ENCODE measurements around the gene RTKN2.
"Not testable (repeated sequence)": the region's sequence is repeated elsewhere in the genome, so short reads cannot be mapped to it uniquely, and the experiment has no call there.

Gene RTKN2, protein sequence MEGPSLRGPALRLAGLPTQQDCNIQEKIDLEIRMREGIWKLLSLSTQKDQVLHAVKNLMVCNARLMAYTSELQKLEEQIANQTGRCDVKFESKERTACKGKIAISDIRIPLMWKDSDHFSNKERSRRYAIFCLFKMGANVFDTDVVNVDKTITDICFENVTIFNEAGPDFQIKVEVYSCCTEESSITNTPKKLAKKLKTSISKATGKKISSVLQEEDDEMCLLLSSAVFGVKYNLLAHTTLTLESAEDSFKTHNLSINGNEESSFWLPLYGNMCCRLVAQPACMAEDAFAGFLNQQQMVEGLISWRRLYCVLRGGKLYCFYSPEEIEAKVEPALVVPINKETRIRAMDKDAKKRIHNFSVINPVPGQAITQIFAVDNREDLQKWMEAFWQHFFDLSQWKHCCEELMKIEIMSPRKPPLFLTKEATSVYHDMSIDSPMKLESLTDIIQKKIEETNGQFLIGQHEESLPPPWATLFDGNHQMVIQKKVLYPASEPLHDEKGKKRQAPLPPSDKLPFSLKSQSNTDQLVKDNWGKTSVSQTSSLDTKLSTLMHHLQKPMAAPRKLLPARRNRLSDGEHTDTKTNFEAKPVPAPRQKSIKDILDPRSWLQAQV

DNA sequence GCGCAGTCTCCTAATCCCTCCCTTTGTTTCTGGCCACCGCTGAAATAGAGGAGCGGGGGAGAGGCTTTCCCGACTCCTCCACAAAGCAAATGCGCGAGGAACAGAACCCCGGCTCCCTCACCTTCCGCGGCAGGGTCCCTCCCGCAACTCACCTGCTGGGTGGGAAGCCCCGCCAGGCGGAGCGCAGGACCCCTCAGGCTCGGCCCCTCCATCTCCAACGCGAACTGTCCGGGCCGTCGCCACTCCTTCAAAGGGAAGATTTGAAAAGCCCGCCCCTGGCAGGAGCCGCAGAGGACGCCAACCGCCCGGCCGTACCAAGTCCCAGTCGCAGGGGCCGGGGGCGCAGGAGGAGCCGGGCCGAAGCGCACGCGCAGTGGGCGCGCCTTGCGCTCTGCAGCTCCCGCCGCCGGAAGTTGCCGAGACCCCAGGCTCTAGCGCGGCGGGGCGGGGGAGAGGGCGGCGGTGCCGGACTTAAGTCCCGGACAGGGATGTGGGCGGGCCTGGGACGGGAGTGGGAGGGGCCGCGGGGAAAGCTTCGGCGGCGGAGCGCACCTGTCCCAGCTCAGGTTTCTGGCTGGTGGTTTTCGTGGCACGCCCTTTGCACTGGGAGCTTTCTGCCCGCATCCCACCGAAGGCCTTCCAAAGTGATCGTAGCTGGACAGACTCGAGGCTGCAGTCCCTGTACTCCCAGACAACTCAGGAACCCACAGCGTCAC, at the start of gene RTKN2:
TSS of gene RTKN2 (minus strand) at position 446 of the 716 bp plus-strand sequence. CDS start at position 212, 234 bp downstream.
- peak; percentile 64 for DNase-seq (ENCODE audit: low read depth, low spot score)

DNA sequence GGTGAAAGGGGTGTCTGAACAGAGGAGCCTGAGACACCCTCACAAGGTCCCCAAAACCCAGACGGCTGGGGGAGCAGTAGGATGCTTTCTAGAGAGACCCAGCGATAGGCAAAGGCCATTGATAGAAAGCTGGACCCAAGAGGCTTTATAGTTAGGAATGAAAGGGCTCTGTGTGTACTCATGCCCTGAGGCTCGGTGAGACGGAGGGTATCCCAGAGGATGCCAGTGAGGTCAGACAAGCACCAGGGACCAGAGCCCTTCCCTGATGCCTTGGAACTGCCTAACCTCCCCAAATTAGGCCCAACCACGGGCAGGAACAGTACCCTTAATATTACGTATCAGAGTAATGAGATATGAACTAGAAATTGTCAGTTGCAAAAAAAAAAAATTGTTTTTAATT, 48.6 kb upstream of the RTKN2 start:
- DNase-seq (ENCODE audit: low read depth, low spot score), result no peak

DNA sequence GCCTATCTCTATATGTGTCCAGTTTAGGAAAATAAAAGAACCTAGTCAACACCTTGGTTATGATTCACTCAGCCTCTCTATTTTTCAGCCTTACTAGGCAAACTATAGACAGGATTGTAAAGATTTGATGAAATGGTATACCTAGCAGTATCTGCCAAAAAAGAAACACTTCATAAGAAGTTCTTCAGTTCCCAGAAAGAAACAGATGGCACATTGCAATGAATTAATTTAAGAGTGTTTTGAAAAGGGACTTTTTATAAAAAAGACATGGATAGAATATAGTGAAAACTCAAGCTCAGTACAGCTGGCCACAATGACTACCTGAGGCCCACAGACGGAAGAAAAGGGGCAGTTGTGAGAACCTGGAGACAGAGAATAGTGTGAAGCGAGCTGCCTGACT, 40.6 kb upstream of the RTKN2 start:
- no peak for DNase-seq (ENCODE audit: low read depth, low spot score)

- no peak for DNase-seq (ENCODE audit: low read depth, low spot score)
Measured at GRCh38 chr10:62308101-62308500, 39.5 kb upstream of the RTKN2 start.

DNA sequence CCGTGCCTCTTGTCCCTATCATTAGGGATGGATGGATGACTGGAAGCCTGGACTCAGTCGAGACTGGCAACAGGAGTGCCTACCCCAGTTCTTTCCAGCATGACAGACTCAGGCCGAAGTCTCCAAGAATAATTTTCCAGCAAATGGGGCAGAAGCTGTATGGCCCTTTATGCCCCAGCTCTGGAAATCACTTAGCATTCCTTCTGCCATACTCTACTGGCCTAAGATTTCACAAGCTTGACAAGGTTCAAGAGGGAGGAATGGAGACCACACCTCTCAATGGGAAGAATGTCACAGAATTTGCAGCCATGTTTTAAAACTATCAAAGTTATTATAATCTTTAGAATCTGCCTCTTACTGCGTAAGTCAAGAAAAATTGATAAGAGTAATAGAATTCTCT, 39.0 kb upstream of the RTKN2 start:
- DNase-seq (ENCODE audit: low read depth, low spot score), result no peak

GRCh38 chr10:62306663-62307062, 38.0 kb upstream of the RTKN2 start:
- DNase-seq (ENCODE audit: low read depth, low spot score), result no peak

- no peak for DNase-seq (ENCODE audit: low read depth, low spot score)
Measured at GRCh38 chr10:62305813-62306212, 37.2 kb upstream of the RTKN2 start.

DNA sequence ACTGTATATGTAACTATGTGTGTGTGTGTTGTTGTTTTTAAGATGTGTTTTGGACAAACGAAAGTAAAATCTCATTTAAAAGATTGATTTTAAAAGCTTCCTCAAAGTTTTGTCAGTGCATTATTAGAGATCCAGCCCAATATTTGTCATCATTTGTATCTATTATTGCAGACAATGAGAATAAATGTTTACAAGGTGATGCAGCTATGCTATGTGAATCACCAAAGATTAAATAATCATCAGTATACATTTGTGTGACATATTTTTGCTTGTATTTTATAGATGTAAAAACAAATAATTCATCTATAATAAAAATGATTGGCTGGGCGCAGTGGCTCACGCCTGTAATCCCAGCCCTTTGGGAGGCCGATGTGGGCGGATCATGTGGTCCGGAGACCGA, 35.3 kb upstream of the RTKN2 start:
- DNase-seq (ENCODE audit: low read depth, low spot score), result no peak

- DNase-seq (ENCODE audit: low read depth, low spot score), result no peak
Measured at GRCh38 chr10:62302760-62303159, 34.1 kb upstream of the RTKN2 start.

- DNase-seq (ENCODE audit: low read depth, low spot score), result no peak
Measured at GRCh38 chr10:62297857-62298256, 29.2 kb upstream of the RTKN2 start.

DNA sequence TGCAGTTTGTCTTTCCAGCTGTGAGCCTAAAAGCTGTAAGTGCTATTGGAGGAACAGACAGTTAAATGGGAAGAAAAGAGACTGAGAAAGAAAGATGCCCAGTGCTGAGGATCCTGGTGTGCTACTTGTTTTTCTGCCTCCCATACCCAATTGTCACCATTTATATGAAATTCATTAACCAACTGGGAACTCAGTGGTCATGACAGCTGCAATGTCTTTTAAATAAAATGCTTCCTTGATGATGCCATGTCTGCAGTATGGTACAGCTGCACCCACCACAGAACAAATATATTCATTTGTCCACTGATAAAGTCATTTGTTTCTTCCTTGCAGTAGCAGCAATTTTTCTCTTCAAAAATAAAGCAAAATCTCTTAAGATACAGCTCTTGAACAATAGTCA, 15.6 kb upstream of the RTKN2 start:
- DNase-seq (ENCODE audit: low read depth, low spot score), result no peak

GRCh38 chr10:62281348-62281747, 12.7 kb upstream of the RTKN2 start:
- DNase-seq (ENCODE audit: low read depth, low spot score), result not testable (repeated sequence)

- DNase-seq (ENCODE audit: low read depth, low spot score), result not testable (repeated sequence)
Measured at GRCh38 chr10:62280392-62280791, 11.7 kb upstream of the RTKN2 start.

DNA sequence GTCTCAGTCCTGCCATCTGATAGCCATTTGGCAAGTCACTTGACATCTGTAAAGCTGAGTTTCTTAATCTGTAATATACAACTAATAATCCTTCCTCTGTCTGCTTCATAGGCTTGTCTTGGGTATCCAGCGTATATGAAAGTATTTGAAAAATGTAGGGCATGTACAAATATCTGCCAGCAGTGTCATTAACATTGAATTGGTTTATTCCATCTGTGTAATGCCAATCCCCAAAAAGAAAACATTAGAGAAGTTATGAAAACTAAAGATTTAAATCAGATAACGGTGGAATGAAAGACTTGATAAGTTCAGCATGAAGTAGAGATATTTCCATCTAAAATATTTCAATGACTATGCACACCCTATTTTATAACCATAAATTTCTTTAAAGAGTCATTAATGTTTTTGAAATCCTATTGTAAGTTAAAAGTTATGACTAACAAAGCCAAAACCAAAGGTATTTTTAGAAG, 9.8 kb upstream of the RTKN2 start:
- no peak for DNase-seq (ENCODE audit: low read depth, low spot score)

- DNase-seq (ENCODE audit: low read depth, low spot score), result no peak
Measured at GRCh38 chr10:62277971-62278370, 9.3 kb upstream of the RTKN2 start.

DNA sequence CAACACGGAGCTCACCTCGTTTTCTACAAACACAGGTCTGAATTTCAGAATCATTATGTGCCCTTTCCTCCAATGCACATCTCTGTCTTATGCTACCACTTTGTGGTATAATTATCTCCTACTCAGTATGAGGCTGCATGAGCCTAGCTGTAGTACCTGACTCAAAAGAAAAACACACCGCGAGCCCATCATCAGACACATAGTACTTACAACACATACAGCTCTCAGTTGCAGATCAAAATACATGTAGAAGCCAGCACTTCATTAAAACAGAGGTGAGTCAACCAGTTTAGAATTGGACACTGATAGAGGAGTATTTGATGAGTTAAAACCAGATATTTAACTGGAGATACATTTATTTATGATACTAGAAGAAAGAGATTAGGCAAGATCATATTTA, 1.4 kb upstream of the RTKN2 start:
- no peak for DNase-seq (ENCODE audit: low read depth, low spot score)

GRCh38 chr10:62268027-62268398, 631 bp downstream of the RTKN2 start:
- DNase-seq (ENCODE audit: low read depth, low spot score), result no peak

- DNase-seq (ENCODE audit: low read depth, low spot score), result no peak
Measured at GRCh38 chr10:62266611-62267010, 2.0 kb downstream of the RTKN2 start.

DNA sequence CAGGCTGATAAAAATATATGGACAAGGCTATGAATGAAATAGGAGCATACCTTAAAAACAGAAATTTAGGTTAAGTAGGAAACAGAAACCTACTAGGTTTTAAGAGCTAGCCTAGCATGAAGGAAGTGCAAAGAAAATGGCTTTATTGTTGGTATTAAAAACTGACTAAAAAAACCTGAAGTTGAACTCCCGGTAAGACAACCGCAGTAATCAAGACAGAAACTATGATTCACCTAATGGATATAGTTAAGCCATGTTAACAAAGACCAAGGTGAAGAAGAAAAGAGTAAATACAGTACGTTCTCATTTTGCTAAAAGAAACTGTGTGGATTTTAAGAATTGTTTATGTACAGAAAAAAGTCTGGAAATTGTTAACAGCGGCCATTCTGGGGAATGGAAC, 2.5 kb downstream of the RTKN2 start:
- no peak for DNase-seq (ENCODE audit: low read depth, low spot score)

DNA sequence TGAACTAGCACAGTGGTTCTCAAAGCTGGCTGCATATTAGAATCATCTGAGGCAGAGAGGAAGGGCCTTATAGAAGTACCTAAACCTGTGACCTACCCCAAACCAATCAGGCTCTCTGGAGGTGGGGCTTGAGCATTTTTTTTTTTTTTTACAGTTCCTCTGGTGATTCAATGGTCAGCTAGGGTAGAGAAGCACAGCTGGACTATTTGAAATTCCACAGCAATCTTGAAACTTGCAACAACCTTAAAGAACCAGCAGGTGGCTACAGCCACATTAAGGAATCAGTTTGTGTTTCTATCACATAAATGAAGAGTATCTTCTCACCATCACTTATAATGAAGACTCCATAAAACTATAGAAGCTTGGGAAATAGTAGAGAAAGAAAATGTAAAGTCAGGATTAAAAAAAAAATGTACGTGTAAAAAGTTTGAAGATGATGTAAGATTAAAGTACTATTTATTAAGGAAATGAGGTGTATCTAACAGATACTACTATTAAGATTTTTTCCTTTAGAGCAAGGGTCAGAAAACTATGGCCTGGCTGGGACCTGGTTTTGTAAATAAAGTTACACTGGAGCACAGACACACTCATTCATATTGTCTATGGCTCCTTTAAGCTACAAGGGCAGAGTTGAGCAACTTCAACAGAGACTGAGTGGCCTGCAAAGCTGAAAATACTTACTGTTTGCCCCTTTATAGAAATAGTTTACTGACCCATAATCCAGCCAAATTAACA, 3.8 kb downstream of the RTKN2 start:
- peak; percentile 56 for DNase-seq (ENCODE audit: low read depth, low spot score)

DNA sequence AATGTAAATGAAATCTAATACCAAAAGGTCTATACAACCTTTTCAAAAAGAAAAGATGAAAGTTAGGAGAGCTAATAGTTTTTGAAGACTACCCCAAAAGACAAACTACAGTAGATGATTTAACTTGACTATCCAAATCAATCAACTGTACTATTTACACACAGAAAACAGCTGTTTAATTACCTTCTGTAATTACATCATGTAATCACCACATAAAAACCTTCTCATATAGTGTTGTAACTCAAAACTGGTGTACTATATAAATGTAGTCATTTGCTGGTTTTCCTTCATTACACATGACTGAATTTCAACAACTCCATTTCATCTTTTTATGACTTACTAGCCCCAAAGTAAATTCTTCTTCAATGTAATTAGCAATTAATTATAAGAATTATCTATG, 4.5 kb downstream of the RTKN2 start:
- DNase-seq (ENCODE audit: low read depth, low spot score), result no peak

GRCh38 chr10:62261666-62262065, 7.0 kb downstream of the RTKN2 start:
- DNase-seq (ENCODE audit: low read depth, low spot score), result no peak
